SHP77 (cell line): Measurements from ENCODE around the gene SPEG.

Source experiments
- DNase-seq, 2 experiments: peaks; one replicate each; lab custom pipeline; 2025; lab: John Stamatoyannopoulos, UW

Gene SPEG

GRCh38 chr2:219496825-219497494, 62.3 kb downstream of the SPEG start:
- DNase-seq: no peak

- DNase-seq: peak; percentile 19 to 74
These were observed 63.0 kb downstream of the SPEG start for GRCh38 chr2:219497495-219498279.

GRCh38 chr2:219498280-219499057, 63.8 kb downstream of the SPEG start, which contains the start of gene GMPPA:
TSS of gene GMPPA (plus strand) at chr2:219498891. CDS start at chr2:219499976, 1,085 bp downstream.
- peak; percentile 97 to 98 for DNase-seq

- no peak for DNase-seq
These were observed 64.3 kb downstream of the SPEG start for GRCh38 chr2:219499058-219499307.

- DNase-seq: no peak
These were observed 64.9 kb downstream of the SPEG start for GRCh38 chr2:219499555-219499954.

- DNase-seq: no peak
These were observed 65.5 kb downstream of the SPEG start for GRCh38 chr2:219500135-219500534.

GRCh38 chr2:219501849-219502248, 67.2 kb downstream of the SPEG start:
- DNase-seq: no peak

- no peak for DNase-seq
These were observed 68.0 kb downstream of the SPEG start for GRCh38 chr2:219502618-219503017.

GRCh38 chr2:219505585-219505984, 70.9 kb downstream of the SPEG start:
- DNase-seq: no peak

- no peak for DNase-seq
These were observed 71.6 kb downstream of the SPEG start for GRCh38 chr2:219506153-219506801.

- DNase-seq: no peak
These were observed 72.3 kb downstream of the SPEG start for GRCh38 chr2:219506802-219507526.

GRCh38 chr2:219507581-219508443, 73.2 kb downstream of the SPEG start:
- no peak for DNase-seq

GRCh38 chr2:219508444-219508734, 73.7 kb downstream of the SPEG start:
- no peak for DNase-seq

- no peak for DNase-seq
These were observed 74.5 kb downstream of the SPEG start for GRCh38 chr2:219508971-219509779.

GRCh38 chr2:219509780-219510511, 75.3 kb downstream of the SPEG start:
- peak; percentile 52 to 59 for DNase-seq

- DNase-seq: no peak
These were observed 76.0 kb downstream of the SPEG start for GRCh38 chr2:219510512-219511135.

GRCh38 chr2:219511547-219512325, 77.1 kb downstream of the SPEG start:
- peak; percentile 19 to 47 for DNase-seq
